Glutamatergic neuron (in vitro differentiated cells): Measurements from ENCODE around the gene TAB2. TPM values are rescaled to one million over a fixed set of nuclear protein-coding genes. Genes with fewer than 3 reads are reported as not detected.

Source experiments
- DNase-seq: peaks from one replicate; pipeline ENCODE4 v3.0.0; 2022
- H3K27ac Mint-ChIP-seq: one replicate; pipeline ENCODE4 v1.8.0; 2020; ENCODE audit warnings: mild to moderate bottlenecking, mixed read lengths, inconsistent platforms; ENCODE audit not compliant: unreplicated experiment
- H3K27me3 Mint-ChIP-seq: one replicate; pipeline ENCODE4 v1.8.0; 2020; ENCODE audit warnings: mild to moderate bottlenecking, moderate library complexity, mixed read lengths, inconsistent platforms; ENCODE audit not compliant: unreplicated experiment
- H3K36me3 Mint-ChIP-seq: one replicate; pipeline ENCODE4 v1.8.0; 2020; ENCODE audit warnings: mild to moderate bottlenecking, mixed read lengths, inconsistent platforms; ENCODE audit not compliant: unreplicated experiment
- H3K4me1 Mint-ChIP-seq: one replicate; pipeline ENCODE4 v1.8.0; 2020; ENCODE audit warnings: mild to moderate bottlenecking, low read depth, mixed read lengths, inconsistent platforms; ENCODE audit not compliant: unreplicated experiment
- H3K4me3 Mint-ChIP-seq: one replicate; pipeline ENCODE4 v1.8.0; 2020; ENCODE audit warnings: mild to moderate bottlenecking, mixed read lengths, inconsistent platforms; ENCODE audit not compliant: unreplicated experiment
- H3K9me3 Mint-ChIP-seq: one replicate; pipeline ENCODE4 v1.8.0; 2020; ENCODE audit warnings: mild to moderate bottlenecking, moderate library complexity, mixed read lengths, inconsistent platforms; ENCODE audit not compliant: unreplicated experiment
- CTCF ChIP-seq: fragments of 200-600 bp; sonication (generic); IDR thresholded peaks from one replicate; pipeline ENCODE4 v1.5.0; 2021; ENCODE audit not compliant: partially characterized antibody, unreplicated experiment
- total RNA-seq: library from RNA; stranded (reverse); fragmentation: NEBNext Ultra II Directional; extraction: Animal tissue kit (Norgen Biotek cat#: 25700); gene quantifications from one replicate; pipeline ENCODE4 v1.2.1, GENCODE V29; 2021; ENCODE audit not compliant: unreplicated experiment

The TAB2 gene
- total RNA-seq, 1 donor from 2014 or later, result 39.3 TPM

DNA sequence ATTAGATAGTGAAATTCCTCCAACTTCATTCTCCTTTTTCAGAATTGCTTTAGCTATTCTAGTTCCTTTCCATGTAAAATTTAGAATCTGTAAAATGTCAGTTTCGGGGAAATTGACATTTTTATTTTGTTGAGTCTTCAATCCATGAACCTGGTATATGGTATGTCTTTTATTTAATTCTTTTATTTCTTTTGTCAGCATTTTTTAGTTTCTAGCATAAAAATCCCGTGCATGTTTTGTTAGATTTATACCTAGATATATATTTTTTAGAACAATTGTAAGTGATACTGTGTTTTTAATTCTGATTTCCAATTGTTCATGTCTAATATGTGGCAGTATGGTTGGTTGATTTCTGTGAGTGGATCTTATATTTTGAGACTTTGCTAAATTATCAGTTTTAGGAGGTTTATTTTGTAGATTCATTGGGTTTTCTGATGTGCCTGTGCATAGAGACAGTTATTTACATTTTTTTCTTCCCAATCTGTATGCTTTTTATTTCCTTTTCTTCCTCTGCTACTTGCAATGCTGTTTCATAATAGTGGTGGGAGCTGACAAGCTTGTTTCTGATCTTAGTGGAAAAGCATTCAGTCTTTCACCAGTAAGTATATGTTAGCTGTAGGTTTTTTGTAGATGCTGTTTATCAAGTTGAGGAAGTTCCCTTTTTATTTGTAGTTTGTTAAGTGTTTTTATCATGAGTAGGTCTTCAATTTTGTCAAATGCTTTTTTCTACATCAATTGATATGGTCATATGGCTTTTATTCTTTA, 13.7 kb downstream of the TAB2 start:
- no peak overlapping the region for H3K4me3 Mint-ChIP-seq
- peaks cover 2% of the 10 kb centered on the region for H3K27me3 Mint-ChIP-seq
- peaks cover 24% of the 10 kb centered on the region for H3K4me1 Mint-ChIP-seq
- no peaks in the 10 kb centered on the region for H3K9me3 Mint-ChIP-seq
- no peak overlapping the region for H3K27ac Mint-ChIP-seq
- DNase-seq, result no peak
- TF ChIP-seq CTCF, result no peak
- H3K36me3 Mint-ChIP-seq, result no peaks in the 10 kb centered on the region

DNA sequence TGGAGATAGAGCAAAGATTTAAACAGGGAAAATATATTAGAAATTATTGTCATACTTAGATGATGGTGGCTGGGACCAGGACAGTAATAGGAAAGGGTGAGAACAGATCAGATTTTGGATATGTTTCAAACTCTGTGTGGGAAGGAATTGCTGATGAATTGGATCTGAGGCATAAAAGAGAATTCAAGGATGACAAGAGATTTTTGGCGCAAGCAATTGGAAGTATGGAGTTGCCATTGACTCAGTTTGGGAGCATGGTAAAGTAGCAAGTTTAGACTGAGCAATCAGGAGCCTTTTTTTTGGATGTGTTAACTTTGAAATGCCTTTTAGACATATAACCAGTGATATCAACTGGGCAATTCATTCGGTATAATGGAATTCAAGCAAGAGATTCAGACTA, 14.4 kb downstream of the TAB2 start:
- H3K9me3 Mint-ChIP-seq, result no peaks in the 10 kb centered on the region
- peaks cover 2% of the 10 kb centered on the region for H3K27me3 Mint-ChIP-seq
- no peak overlapping the region for H3K4me3 Mint-ChIP-seq
- no peaks in the 10 kb centered on the region for H3K36me3 Mint-ChIP-seq
- H3K27ac Mint-ChIP-seq, result no peak overlapping the region
- no peak for DNase-seq
- peaks cover 30% of the 10 kb centered on the region for H3K4me1 Mint-ChIP-seq
- no peak for TF ChIP-seq CTCF

DNA sequence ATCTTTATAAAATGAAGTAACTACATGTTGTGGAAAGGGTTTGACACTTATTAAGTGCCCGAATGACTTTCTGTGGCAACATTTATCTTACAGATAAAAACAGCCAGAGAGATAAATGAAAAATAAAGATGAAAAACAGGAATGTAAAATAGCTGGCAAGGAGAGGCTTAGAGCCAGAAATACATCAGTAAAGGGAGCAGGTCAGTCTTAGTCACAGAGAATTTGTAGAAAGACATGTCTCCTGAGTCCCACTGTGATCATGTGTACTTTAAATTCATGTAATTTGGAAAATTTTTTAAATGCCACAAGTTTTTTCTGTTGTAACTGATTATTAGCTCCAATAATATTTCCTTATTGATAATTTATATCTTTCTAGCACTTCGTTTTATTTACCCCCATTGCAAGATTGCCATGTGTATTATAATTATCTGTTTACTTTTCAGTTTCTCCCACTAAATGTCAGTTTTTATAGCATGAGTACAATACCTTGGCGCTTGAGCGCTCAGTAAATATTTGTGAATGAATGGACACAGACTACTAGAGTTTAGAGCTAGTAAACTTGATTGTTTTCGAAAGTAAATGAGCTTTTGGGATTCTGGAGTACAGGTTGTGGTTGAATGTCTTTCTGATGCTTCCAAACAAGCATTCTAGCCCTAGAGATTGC, 15.2 kb downstream of the TAB2 start:
- H3K36me3 Mint-ChIP-seq, result no peaks in the 10 kb centered on the region

GRCh38 chr6:149333266-149333620, 15.7 kb downstream of the TAB2 start:
- Mint-ChIP-seq H3K9me3 (no peaks in the 10 kb centered on the region), H3K27ac (no peak overlapping the region), H3K36me3 (no peaks in the 10 kb centered on the region), H3K4me3 (no peak overlapping the region), H3K27me3 (peaks cover 2% of the 10 kb centered on the region), H3K4me1 (peaks cover 30% of the 10 kb centered on the region)
- no peak for DNase-seq
- no peak for TF ChIP-seq CTCF

More for the DNA sequence above, 15.2 kb downstream of the TAB2 start:
- H3K27me3 Mint-ChIP-seq, result peaks cover 2% of the 10 kb centered on the region
- no peak overlapping the region for H3K27ac Mint-ChIP-seq
- peaks cover 30% of the 10 kb centered on the region for H3K4me1 Mint-ChIP-seq
- no peak for TF ChIP-seq CTCF
- H3K4me3 Mint-ChIP-seq, result no peak overlapping the region
- no peak for DNase-seq
- H3K9me3 Mint-ChIP-seq, result no peaks in the 10 kb centered on the region

GRCh38 chr6:149334201-149334600, 16.7 kb downstream of the TAB2 start:
- peaks cover 2% of the 10 kb centered on the region for H3K27me3 Mint-ChIP-seq
- H3K4me3 Mint-ChIP-seq, result no peak overlapping the region
- H3K36me3 Mint-ChIP-seq, result no peaks in the 10 kb centered on the region
- H3K27ac Mint-ChIP-seq, result no peak overlapping the region
- H3K4me1 Mint-ChIP-seq, result peaks cover 30% of the 10 kb centered on the region
- peaks cover 3% of the 10 kb centered on the region for H3K9me3 Mint-ChIP-seq
- DNase-seq, result no peak
- TF ChIP-seq CTCF, result no peak
